MCF 10A (cell line): ENCODE measurements around the gene TIAM1. TPM values are rescaled to one million over a fixed set of nuclear protein-coding genes. Genes with fewer than 3 reads are reported as not detected.
A peak's percentile ranks its signal among the peaks of the same experiment; 100 is the strongest.

Source experiments
- BruUV-seq: library from RNA; stranded (reverse); fragments of 400-500 nt; replicated peaks from 2 replicates; lab custom pipeline; 2021; lab: Mats Ljungman, UMichigan
- CTCF ChIA-PET: fragments of 300-600 bp; sonication (Branson Sonifier 250); formaldehyde crosslinking; extraction: SDS; loops from one replicate; lab custom pipeline; 2021; ENCODE audit warnings: antibody characterized with exemption, inconsistent platforms; lab: Yijun Ruan, JAX
- POLR2A ChIA-PET: fragments of 300-600, 350-650 bp; sonication (Branson Sonifier 250); formaldehyde crosslinking; extraction: SDS; loops from one replicate; lab custom pipeline; 2020; ENCODE audit warnings: antibody characterized with exemption, inconsistent platforms; lab: Yijun Ruan, JAX
- DNase-seq: peaks from one replicate; pipeline ENCODE4 v3.0.0-alpha.2; 2018; ENCODE audit not compliant: unreplicated experiment
- H3K27ac Mint-ChIP-seq: one replicate; pipeline ENCODE4 v1.8.0; 2022; ENCODE audit warnings: mild to moderate bottlenecking, low read depth, mixed read lengths; ENCODE audit not compliant: unreplicated experiment
- H3K27me3 Mint-ChIP-seq: one replicate; pipeline ENCODE4 v1.8.0; 2022; ENCODE audit warnings: mixed read lengths; ENCODE audit not compliant: insufficient read depth, unreplicated experiment
- H3K36me3 Mint-ChIP-seq: one replicate; pipeline ENCODE4 v1.8.0; 2022; ENCODE audit warnings: mild to moderate bottlenecking, moderate library complexity, mixed read lengths; ENCODE audit not compliant: insufficient read depth, unreplicated experiment
- H3K4me1 Mint-ChIP-seq: one replicate; pipeline ENCODE4 v1.8.0; 2022; ENCODE audit warnings: mixed read lengths; ENCODE audit not compliant: insufficient read depth, unreplicated experiment
- H3K4me3 Mint-ChIP-seq: one replicate; pipeline ENCODE4 v1.8.0; 2022; ENCODE audit warnings: mild to moderate bottlenecking, moderate library complexity, mixed read lengths; ENCODE audit not compliant: unreplicated experiment
- H3K9me3 Mint-ChIP-seq: one replicate; pipeline ENCODE4 v1.8.0; 2022; ENCODE audit warnings: mixed read lengths; ENCODE audit not compliant: unreplicated experiment
- intact Hi-C: fragments of 100-400 bp; cut with micrococcal nuclease; formaldehyde crosslinking; loops from 2 replicates; pipeline ENCODE4 v1.14.1; 2022
- total RNA-seq: library from RNA; stranded (reverse); gene quantifications from 2 replicates; pipeline ENCODE4 v1.2.3, GENCODE V29; 2022
- TF ChIP-seq, protein P1 (sequence below): fragments of 200-600 bp; IDR thresholded peaks from one replicate; pipeline ENCODE4 v1.8.0; 2022; ENCODE audit warnings: antibody characterized with exemption, mild to moderate bottlenecking; ENCODE audit not compliant: unreplicated experiment

The TIAM1 gene
- total RNA-seq, 1 experiment from 2014 or later: 9.8 TPM

- intact Hi-C loops: no loop called here
- Mint-ChIP-seq H3K27ac (no peak overlapping the region), H3K9me3 (no peaks in the 10 kb centered on the region), H3K4me1 (peaks cover 13% of the 10 kb centered on the region), H3K27me3 (no peaks in the 10 kb centered on the region), H3K36me3 (no peaks in the 10 kb centered on the region), H3K4me3 (no peak overlapping the region)
- ChIA-PET POLR2A (no interaction called here), CTCF (interaction anchor here (0.6 kb wide), 1 partner anchor 30 kb away, joined by 3 read pairs; no protein-coding TSS in a partner anchor)
- no TSS peak for BruUV-seq
- TF ChIP-seq, protein P1, sequence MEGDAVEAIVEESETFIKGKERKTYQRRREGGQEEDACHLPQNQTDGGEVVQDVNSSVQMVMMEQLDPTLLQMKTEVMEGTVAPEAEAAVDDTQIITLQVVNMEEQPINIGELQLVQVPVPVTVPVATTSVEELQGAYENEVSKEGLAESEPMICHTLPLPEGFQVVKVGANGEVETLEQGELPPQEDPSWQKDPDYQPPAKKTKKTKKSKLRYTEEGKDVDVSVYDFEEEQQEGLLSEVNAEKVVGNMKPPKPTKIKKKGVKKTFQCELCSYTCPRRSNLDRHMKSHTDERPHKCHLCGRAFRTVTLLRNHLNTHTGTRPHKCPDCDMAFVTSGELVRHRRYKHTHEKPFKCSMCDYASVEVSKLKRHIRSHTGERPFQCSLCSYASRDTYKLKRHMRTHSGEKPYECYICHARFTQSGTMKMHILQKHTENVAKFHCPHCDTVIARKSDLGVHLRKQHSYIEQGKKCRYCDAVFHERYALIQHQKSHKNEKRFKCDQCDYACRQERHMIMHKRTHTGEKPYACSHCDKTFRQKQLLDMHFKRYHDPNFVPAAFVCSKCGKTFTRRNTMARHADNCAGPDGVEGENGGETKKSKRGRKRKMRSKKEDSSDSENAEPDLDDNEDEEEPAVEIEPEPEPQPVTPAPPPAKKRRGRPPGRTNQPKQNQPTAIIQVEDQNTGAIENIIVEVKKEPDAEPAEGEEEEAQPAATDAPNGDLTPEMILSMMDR: no peak
- no peak for DNase-seq
Observed at GRCh38 chr21:31298618-31299269, 45.3 kb downstream of the TIAM1 start.

- CTCF ChIA-PET: interaction anchor here (0.6 kb wide), 1 partner anchor 29 kb away, joined by 3 read pairs; no protein-coding TSS in a partner anchor
- DNase-seq: no peak
- Mint-ChIP-seq H3K4me3 (no peak overlapping the region), H3K27ac (no peak overlapping the region), H3K27me3 (no peaks in the 10 kb centered on the region), H3K4me1 (peaks cover 18% of the 10 kb centered on the region), H3K9me3 (no peaks in the 10 kb centered on the region), H3K36me3 (no peaks in the 10 kb centered on the region)
- intact Hi-C loops: no loop called here
- TF ChIP-seq, protein P1: no peak
- POLR2A ChIA-PET: no interaction called here
- BruUV-seq: no TSS peak
Observed at GRCh38 chr21:31297806-31298205, 46.3 kb downstream of the TIAM1 start.

DNA sequence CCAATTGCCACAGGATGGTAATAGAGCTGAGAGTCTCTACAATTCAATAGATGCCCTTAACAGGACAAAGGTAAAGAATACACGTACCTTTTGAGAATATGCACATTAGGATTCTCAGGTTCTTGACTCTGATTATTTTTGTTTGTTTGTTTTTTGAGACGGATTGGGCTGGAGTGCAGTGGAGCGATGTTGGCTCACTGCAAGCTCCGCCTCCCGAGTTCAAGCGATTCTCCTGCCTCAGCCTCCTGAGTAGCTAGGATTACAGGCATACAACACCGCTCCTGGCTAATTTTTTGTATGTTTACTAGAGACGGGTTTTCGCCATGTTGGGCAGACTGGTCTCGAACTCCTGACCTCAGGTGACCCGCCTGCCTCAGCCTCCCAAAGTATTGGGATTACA is 48.4 kb downstream of the TIAM1 start:
- TF ChIP-seq, protein P1: no peak
- no peak for DNase-seq
- no peaks in the 10 kb centered on the region for H3K27me3 Mint-ChIP-seq
- POLR2A ChIA-PET: no interaction called here
- intact Hi-C loops: no loop called here
- no TSS peak for BruUV-seq
- CTCF ChIA-PET: interaction anchor here (0.5 to 0.6 kb wide), 3 partner anchors 23 to 153 kb away, joined by 3 to 5 read pairs (median 4); no protein-coding TSS in a partner anchor
- peaks cover 18% of the 10 kb centered on the region for H3K4me1 Mint-ChIP-seq
- H3K4me3 Mint-ChIP-seq: no peak overlapping the region
- no peak overlapping the region for H3K27ac Mint-ChIP-seq
- H3K36me3 Mint-ChIP-seq: no peaks in the 10 kb centered on the region
- no peaks in the 10 kb centered on the region for H3K9me3 Mint-ChIP-seq

DNA sequence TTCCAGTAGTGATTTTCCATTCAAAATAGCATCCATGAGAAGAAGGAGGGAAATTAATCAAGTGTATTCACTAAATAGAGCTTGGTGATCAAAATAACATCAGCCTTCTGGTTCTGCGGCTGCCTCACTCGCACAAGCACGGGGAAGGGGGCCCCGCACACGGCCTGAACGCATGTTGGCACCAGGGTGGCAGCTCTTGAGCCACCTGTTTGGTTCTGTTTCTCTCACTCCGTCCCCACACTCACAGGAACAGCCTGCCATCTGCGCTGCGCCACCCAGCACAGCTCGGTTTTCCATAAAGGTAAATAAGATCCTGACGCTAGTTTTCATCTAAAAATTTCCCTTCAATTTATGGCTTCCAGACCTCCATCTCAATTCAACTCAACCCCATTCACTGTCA is 49.4 kb downstream of the TIAM1 start:
- Mint-ChIP-seq H3K4me1 (peaks cover 18% of the 10 kb centered on the region), H3K9me3 (no peaks in the 10 kb centered on the region), H3K36me3 (no peaks in the 10 kb centered on the region), H3K27ac (peak overlapping the region; percentile 81), H3K27me3 (no peaks in the 10 kb centered on the region), H3K4me3 (no peak overlapping the region)
- intact Hi-C loops: no loop called here
- ChIA-PET CTCF (interaction anchor here (0.6 to 0.7 kb wide), 2 partner anchors 11 to 253 kb away, joined by 3 read pairs; no protein-coding TSS in a partner anchor), POLR2A (interaction anchor here (1.1 to 1.2 kb wide), 2 partner anchors 13 to 16 kb away, joined by 3 to 7 read pairs; no protein-coding TSS in a partner anchor)
- BruUV-seq: no TSS peak
- TF ChIP-seq, protein P1: no peak
- no peak for DNase-seq
